Skeletal muscle tissue (tissue), 4 donors: Measurements from ENCODE around the gene CCNY. TPM values are rescaled to one million over a fixed set of nuclear protein-coding genes. Genes with fewer than 3 reads are reported as not detected.

Source experiments
- H3K27ac ChIP-seq: one replicate; pipeline ENCODE4 v1.7.0; 2013; ENCODE audit warnings: mild to moderate bottlenecking, low read depth, low read length, inconsistent platforms
- H3K27me3 ChIP-seq, 3 donors: one replicate each; pipeline ENCODE4 v1.7.0; 2013; ENCODE audit warnings: low read length in 3 of 3; ENCODE audit not compliant: control insufficient read depth in 3 of 3, insufficient read depth in 3 of 3
- H3K36me3 ChIP-seq, 3 donors: one replicate each; pipeline ENCODE4 v1.7.0; 2013; ENCODE audit warnings: low read length in 3 of 3; ENCODE audit not compliant: control insufficient read depth in 3 of 3, insufficient read depth in 3 of 3
- H3K4me1 ChIP-seq, 3 donors: one replicate each; pipeline ENCODE4 v1.7.0; 2013; ENCODE audit warnings: low read length in 3 of 3, mild to moderate bottlenecking in 3 of 3; ENCODE audit not compliant: control insufficient read depth in 3 of 3, insufficient read depth in 3 of 3
- H3K4me3 ChIP-seq, 3 donors: one replicate each; pipeline ENCODE4 v1.7.0; 2013; ENCODE audit warnings: low read length in 3 of 3
- H3K9ac ChIP-seq, 3 donors: one replicate each; pipeline ENCODE4 v1.7.0; 2013; ENCODE audit warnings: low read length in 3 of 3, mild to moderate bottlenecking in 3 of 3, moderate library complexity in 2 of 3, low read depth in 1 of 3
- H3K9me3 ChIP-seq, 3 donors: one replicate each; pipeline ENCODE4 v1.7.0; 2013; ENCODE audit warnings: low read length in 3 of 3; ENCODE audit not compliant: control insufficient read depth in 3 of 3
- total RNA-seq: library from RNA; depleted of rRNA; stranded (reverse); fragments of >200 nt; gene quantifications from one replicate; pipeline ENCODE4 v1.2.3, GENCODE V29; 2014
- donor health status: Osteomylitis.

Gene CCNY
- total RNA-seq, 1 donor from 2014 or later: 45.9 TPM

DNA sequence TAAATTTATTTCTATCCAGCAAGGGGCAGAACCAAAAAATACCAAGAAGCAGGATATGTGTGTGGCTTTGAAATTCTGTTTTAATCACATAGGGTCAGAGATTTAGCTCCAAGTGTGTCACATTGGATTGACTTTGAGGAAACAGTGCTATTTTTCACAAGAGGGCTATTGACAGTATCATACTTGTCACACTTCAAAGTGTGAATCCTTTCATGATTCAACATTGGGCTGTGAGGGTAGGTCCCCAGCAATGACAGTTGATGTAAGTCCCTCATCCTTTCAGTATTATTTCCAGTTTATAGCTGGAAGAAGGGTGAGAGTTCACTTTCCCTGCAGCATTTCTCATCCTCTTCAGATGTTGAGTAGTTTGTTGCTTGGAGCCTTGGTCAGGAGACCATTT, 7.4 kb downstream of the CCNY start:
- H3K9me3 ChIP-seq: no peaks in the 10 kb centered on the region
- no peak overlapping the region for H3K4me3 ChIP-seq
- H3K9ac ChIP-seq: no peak overlapping the region
- H3K4me1 ChIP-seq: peaks cover 31 to 47% (median 34%) of the 10 kb centered on the region in 3 donors
- no peaks in the 10 kb centered on the region for H3K36me3 ChIP-seq
- no peaks in the 10 kb centered on the region for H3K27me3 ChIP-seq
- no peak overlapping the region for H3K27ac ChIP-seq

DNA sequence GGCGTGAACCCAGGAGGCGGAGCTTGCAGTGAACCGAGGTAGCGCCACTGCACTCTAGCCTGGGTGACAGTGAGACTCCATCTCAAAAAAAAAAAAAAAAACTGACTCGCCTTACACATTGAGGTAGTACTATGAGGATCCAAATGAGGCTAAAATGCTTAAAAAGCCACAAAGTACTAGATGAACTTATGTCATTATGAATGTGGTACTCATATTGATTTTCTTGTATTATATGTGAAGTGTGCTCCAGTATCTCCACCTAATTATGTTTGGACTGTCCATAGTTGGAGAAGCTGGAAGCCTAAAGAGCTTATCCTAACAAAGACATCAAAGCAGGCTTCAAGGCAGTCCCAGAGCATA, 9.1 kb downstream of the CCNY start:
- Histone ChIP-seq H3K9ac (no peak overlapping the region), H3K4me1 (peaks cover 44 to 57% (median 45%) of the 10 kb centered on the region in 3 donors), H3K4me3 (no peak overlapping the region), H3K27ac (no peak overlapping the region), H3K36me3 (no peaks in the 10 kb centered on the region), H3K9me3 (no peaks in the 10 kb centered on the region), H3K27me3 (no peaks in the 10 kb centered on the region)

DNA sequence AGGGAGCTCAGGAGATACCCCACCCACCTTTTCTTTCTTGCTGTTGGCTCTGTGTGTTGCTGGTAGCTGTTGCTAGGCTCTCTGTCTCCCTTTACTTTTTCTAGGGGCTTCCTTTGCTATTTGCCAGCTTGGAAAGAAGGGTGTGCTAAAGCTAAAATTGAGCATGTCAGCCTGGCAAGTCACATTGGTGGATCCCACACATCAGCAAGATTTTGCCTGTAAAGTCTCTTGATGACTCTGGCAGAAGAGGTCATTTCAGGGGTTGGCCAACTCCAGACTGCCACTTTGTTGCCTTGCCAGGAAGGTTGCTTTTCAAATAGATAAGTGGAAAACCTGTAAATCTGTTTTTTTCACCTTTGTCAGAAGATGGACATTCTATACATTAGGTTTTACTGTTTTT, 9.9 kb downstream of the CCNY start:
- Histone ChIP-seq H3K4me3 (no peak overlapping the region), H3K4me1 (peaks cover 44 to 56% (median 44%) of the 10 kb centered on the region in 3 donors), H3K27ac (no peak overlapping the region), H3K9me3 (no peaks in the 10 kb centered on the region), H3K36me3 (no peaks in the 10 kb centered on the region), H3K27me3 (no peaks in the 10 kb centered on the region), H3K9ac (peak overlapping the region in 1 of 3 donors; percentile 27)

GRCh38 chr10:35347121-35347562, 10.8 kb downstream of the CCNY start:
- H3K4me1 ChIP-seq: peaks cover 44 to 53% (median 48%) of the 10 kb centered on the region in 3 donors
- peak overlapping the region in 2 of 3 donors; percentile 24 to 27 for H3K9ac ChIP-seq
- H3K36me3 ChIP-seq: no peaks in the 10 kb centered on the region
- H3K27me3 ChIP-seq: no peaks in the 10 kb centered on the region
- H3K9me3 ChIP-seq: no peaks in the 10 kb centered on the region
- H3K4me3 ChIP-seq: no peak overlapping the region
- peak overlapping the region; percentile 21 for H3K27ac ChIP-seq

GRCh38 chr10:35347899-35348608, 11.7 kb downstream of the CCNY start:
- no peak overlapping the region for H3K27ac ChIP-seq
- H3K9me3 ChIP-seq: no peaks in the 10 kb centered on the region
- no peaks in the 10 kb centered on the region for H3K27me3 ChIP-seq
- no peak overlapping the region for H3K4me3 ChIP-seq
- peaks cover 48 to 61% (median 53%) of the 10 kb centered on the region in 3 donors for H3K4me1 ChIP-seq
- H3K36me3 ChIP-seq: no peaks in the 10 kb centered on the region
- peak overlapping the region in 1 of 3 donors; percentile 46 for H3K9ac ChIP-seq

GRCh38 chr10:35348609-35349388, 12.5 kb downstream of the CCNY start:
- Histone ChIP-seq H3K4me3 (no peak overlapping the region), H3K9ac (peak overlapping the region in 1 of 3 donors; percentile 46), H3K4me1 (peaks cover 54 to 67% (median 61%) of the 10 kb centered on the region in 3 donors), H3K27ac (no peak overlapping the region), H3K9me3 (no peaks in the 10 kb centered on the region), H3K27me3 (no peaks in the 10 kb centered on the region), H3K36me3 (no peaks in the 10 kb centered on the region)

GRCh38 chr10:35349389-35349915, 13.1 kb downstream of the CCNY start:
- Histone ChIP-seq H3K9me3 (no peaks in the 10 kb centered on the region), H3K9ac (no peak overlapping the region), H3K27ac (no peak overlapping the region), H3K4me3 (no peak overlapping the region), H3K27me3 (no peaks in the 10 kb centered on the region), H3K36me3 (no peaks in the 10 kb centered on the region), H3K4me1 (peaks cover 59 to 73% (median 66%) of the 10 kb centered on the region in 3 donors)

DNA sequence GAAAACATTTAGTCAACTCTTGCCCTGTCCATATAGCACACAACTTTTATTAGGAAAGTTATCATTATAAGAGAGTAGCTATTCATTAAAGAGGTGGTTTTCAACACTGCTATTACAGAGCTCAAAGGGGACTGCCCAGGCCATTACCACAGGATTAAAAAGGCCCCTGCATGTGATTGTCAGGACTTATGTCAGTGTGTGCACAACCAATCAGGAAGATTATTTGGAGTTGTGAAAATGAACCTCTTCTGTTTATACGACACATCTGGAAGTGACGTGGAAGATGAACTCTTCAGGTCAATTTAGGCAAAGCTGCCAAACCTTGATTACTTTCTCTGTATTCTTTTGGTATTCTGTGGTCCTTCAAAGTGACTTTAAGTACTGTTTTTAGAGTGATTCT, 14.7 kb downstream of the CCNY start:
- Histone ChIP-seq H3K27me3 (no peaks in the 10 kb centered on the region), H3K4me3 (no peak overlapping the region), H3K9ac (no peak overlapping the region), H3K36me3 (no peaks in the 10 kb centered on the region), H3K4me1 (peaks cover 55 to 65% (median 60%) of the 10 kb centered on the region in 3 donors), H3K9me3 (no peaks in the 10 kb centered on the region), H3K27ac (no peak overlapping the region)

GRCh38 chr10:35352097-35352496, 15.8 kb downstream of the CCNY start:
- Histone ChIP-seq H3K27ac (no peak overlapping the region), H3K27me3 (no peaks in the 10 kb centered on the region), H3K4me3 (no peak overlapping the region), H3K9me3 (no peaks in the 10 kb centered on the region), H3K9ac (no peak overlapping the region), H3K4me1 (peaks cover 51 to 56% (median 55%) of the 10 kb centered on the region in 3 donors), H3K36me3 (no peaks in the 10 kb centered on the region)

DNA sequence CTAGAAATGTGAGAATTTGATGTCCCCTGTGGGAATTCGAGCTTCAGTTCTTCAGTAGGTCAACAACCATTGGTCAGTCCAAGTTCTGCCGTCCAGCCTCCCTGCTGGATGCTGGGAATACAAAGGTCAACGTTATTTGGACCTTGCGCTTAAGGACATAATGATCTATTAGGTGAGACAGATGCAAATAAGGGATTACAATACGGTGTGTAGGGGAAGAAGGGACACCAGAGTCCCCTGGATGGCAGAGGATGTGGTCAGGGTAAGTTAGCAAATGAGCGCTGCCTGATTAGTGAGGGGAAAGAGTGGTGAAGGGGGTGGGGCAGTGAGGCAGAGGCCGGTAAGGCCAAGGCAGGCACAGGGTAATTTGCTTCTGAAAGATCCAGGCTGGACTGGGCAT, 16.2 kb downstream of the CCNY start:
- peaks cover 47 to 52% (median 51%) of the 10 kb centered on the region in 3 donors for H3K4me1 ChIP-seq

More for the DNA sequence above, 16.2 kb downstream of the CCNY start:
- no peaks in the 10 kb centered on the region for H3K36me3 ChIP-seq
- H3K4me3 ChIP-seq: no peak overlapping the region
- no peaks in the 10 kb centered on the region for H3K27me3 ChIP-seq
- H3K27ac ChIP-seq: no peak overlapping the region
- H3K9ac ChIP-seq: no peak overlapping the region
- H3K9me3 ChIP-seq: no peaks in the 10 kb centered on the region
